Measurements from ENCODE around the gene OR2V1.
A peak's percentile ranks its signal among the peaks of the same experiment; 100 is the strongest.
"Not testable (repeated sequence)": the region's sequence is repeated elsewhere in the genome, so short reads cannot be mapped to it uniquely, and the experiment has no call there.

The OR2V1 gene, protein sequence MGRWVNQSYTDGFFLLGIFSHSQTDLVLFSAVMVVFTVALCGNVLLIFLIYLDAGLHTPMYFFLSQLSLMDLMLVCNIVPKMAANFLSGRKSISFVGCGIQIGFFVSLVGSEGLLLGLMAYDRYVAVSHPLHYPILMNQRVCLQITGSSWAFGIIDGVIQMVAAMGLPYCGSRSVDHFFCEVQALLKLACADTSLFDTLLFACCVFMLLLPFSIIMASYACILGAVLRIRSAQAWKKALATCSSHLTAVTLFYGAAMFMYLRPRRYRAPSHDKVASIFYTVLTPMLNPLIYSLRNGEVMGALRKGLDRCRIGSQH

DNA sequence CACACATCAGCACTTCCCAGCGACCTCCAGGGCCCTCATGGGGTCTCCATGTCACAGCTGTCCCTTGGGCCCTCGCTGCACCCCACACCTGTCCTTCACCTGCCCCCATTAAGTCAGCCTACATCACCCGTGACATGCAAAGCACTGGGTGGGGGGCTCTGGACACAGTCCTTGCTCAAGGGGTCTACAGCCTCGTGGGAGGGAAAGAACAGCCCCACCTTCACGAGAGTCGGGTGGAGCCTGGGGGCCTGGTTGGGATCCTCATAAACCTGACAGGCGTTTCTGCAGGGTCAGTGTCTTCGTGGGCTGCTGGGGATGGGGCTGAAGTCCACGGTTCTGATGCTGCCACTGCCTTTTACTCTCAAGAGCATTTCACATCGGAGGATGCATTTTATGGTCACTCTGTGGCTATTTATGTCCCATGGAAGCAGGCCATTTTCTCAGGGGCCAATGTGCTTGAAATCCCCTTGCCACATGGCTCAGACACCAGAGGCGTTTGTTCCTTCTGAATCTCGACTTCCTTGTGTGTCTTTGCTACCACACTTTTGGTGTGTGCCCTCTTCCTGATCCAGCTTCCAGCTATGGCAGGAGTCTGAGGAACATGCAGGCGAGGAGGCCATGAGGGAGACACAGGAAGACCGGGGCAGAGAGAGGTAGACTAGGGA lies at the start of gene OR2V1:
OR2V1 (minus strand) TSS at position 338 of the 665 bp plus-strand sequence. CDS start 5,865 bp downstream, outside the sequence.
- DNase-seq: no peak

DNA sequence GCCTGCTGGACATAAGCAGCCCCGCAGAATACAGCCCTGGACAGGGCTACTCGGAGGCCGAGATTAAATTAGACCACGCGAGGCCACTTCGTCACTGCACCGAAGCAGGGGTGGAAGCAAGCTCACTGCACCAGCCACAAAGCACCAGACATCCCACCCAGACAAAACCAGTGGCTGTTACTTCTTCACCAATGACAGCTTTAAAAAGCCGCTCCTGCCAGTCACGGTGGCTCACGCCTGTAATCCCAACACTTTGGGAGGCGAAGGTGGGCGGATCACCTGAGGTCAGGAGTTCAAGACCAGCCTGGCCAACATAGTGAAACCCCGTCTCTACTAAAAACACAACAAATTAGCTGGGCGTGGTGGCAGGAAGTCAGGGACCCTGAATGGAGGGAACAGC lies 46.6 kb upstream of the OR2V1 start:
- not testable (repeated sequence) for DNase-seq

DNA sequence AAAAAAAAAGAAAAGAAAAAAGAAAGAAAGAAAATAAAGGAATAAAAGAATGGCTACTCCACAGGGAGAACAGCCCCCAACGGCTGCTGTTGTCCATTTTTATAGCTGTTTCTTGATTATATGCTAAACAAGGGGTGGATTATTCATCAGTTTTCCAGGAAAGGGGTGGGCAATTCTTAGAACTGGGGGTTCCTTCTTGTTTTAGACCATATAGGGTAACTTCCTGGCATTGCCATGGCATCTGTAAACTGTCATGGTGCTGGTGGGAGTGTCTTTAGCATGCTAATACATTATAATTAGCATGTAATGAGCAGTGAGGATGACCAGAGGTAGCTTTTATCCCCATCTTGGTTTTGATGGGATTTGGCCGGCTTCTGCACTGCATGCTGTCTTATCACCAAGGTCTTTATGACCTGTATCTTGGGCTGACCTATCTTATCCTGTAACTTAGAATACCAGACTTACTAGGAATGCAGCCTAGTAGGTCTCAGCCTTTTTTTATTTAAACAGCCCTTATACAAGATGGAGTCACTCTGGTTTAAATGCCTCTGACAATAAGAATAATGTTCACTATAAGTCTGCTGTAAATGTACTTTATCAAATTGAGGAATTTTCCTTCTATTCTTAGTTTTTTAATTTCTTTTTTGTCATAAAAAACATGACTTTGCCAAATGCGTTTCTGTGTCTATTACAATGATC lies 45.4 kb upstream of the OR2V1 start:
- DNase-seq: peak; percentile 30

DNA sequence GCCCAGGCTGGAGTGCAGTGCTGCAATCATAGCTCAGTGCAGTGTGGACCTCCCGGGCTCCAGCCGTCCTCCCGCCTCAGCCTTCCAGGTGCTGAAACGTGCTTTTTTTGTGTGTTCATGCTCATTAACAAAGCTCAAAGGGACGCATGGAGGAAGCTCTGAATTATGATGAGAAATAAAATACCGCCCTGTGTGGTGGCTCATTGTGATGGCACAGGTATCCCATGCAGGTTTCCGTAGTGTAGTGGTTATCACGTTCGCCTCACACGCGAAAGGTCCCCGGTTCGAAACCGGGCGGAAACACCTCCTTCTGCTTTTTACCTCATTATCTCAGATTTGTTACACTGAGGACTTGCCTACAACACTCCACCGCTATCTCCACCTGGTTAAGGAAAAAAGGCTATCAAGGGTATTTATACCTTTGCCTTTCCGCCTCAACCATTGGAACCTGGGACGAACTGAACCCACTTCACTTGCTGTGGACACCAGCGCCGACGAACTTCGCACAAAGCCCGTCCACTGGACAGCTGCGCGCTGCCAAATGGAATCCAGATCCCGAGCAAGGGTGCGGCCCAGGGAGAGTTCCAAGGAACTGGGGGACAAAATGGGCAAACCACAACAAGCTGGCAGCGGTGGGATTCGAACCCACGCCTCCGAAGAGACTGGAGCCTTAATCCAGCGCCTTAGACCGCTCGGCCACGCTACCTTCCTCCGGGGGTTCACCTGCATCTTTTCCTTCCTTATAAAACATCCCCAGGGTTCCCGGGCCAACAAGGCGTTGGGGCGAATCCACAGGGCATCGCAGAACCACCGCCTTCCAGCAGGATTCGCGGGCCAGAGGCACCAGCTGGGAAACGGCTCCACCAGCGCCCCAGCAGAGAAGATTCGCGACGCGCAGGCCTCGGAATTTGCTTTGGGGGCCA lies 42.7 kb upstream of the OR2V1 start:
- DNase-seq: peak; percentile 88

DNA sequence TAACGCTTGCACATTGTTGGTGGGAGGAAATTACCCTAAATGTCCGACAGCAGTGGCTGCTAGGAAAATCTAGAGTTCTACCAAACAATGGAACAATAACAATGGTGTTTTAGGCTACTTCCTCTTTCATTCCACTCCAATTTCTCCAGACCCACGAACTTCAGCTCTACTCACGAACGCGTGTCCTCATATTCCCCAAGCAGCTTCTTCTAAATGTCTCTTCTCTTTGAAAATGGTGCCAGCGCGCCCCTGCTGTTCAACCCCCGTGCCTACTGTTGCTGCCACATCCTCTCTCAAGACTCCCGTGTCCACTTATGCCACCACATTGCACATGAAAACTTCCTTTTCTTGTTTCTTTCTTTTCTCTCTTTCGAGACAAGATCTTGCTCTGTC lies 42.1 kb upstream of the OR2V1 start:
- peak; percentile 70 for DNase-seq

DNA sequence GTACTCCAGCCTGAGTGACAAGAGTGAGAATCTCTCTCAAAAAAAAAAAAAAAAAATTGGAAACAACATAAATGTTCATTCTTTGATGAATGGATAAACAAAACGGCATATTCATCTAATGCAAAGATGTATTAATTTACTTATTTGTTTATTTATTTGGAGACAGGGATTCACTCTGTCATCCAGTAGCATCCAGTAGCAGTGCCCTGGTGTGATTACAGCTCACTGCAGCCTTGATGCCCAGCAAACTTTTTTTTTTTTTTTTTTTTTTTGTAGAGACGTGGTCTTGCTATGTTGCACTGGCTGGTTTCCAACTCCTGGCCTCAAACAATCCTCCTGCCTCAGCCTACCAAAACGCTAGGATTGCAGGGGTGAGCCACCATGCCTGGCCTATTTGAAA lies 40.8 kb upstream of the OR2V1 start:
- no peak for DNase-seq

DNA sequence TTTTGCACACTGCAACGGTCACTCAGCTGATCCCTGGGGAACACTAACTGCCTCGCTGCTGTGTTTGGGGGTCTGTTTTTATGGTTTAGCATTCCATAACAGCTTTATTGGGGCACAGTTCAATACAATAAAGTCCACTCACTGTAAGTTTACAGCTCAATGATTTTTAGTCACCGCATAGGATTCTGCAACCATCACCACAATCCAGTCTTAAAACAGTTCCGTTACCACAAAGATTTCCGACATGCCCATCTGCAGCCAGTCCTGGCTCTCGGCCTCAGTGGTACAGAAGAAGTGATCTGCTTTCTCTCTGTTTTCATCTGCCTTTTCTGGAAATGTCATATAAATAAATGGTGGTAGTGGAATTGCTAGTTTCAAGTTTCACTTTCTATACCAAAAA lies 40.0 kb upstream of the OR2V1 start:
- DNase-seq: no peak

DNA sequence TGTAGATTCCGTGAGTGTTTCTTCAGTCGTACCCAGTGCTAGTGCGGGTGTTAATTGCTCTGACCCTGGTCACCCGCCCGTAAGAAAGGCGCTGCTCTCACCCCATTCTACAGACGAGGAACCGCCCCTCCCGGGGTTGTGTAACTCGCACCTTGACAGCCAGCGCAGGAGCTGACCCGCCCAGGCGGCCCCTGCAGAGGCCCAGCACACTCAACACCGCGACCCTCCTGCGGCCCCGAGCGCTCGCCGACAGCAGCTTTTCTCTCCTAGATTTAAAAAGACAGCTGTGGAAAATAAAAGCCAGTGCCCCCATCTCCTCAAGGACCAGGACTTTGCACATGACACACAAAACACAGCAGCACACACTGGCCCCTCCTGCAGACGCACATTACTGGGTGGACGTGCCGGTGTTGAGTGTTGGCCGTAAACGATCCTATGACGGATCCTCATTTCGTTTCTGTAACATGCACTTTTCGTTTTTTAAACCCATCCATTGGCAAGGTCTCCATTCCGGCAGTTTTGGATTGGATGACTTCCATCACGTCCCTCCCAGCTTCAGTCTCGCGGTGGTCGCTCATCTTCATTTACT lies 39.4 kb upstream of the OR2V1 start:
- DNase-seq: no peak

DNA sequence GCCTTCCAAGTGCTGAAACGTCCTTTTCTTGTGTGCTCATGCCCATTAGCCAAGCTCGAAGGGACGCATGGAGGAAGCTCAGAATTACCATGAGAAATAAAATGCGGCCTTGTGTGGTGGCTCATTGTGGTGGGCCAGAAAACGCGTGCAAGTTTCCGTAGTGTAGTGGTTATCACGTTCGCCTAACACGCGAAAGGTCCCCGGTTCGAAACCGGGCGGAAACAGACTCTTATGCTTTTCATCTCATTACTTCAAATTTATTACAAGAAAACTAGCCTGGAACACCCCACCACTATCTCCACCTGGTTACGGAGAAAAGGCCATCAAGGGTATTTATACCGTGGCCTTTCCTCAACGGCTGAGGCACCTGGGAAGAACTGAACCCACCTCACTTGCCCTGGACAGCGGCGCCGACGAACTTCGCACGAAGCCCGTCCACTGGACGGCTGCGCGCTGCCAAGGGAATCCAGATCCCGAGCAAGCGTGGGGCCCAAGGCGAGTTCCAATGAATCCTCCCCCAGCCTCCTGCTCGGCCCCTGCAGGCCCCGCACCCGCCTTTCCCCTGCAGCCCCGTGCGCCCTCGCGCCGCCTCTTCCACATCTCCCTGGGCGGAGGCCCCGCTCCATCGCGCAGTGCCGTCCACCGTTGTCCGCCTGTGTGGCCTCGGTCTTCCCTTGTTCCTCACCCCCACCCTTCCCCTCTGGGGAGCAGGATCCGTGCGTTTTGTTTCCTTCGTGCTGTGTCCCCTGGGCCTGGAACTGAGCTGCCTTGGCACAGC lies 38.7 kb upstream of the OR2V1 start:
- peak; percentile 92 for DNase-seq

DNA sequence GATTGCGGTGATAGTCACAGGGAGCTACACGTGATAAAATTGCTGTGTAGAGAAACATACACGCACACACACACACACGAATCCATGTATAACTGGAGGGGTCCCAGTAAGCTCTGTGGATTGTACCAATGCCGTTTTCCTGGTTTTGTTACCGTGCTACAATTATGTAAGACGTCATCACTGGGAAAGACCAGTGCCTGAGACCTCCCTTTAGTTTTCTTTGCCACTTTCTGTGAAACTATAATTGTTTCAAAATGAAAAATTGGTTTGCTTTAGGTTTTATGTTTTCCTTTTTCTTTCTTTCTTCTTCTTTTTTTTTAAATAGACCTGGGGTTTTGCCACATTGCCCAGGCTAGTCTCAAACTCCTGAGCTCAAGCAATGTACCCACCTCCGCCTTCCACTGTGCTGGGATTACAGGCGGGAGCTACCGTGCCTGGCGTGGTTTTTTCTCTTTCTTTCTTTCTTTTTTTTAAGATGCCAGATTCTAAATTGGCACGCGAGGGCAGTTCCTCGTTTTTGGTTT lies 37.7 kb upstream of the OR2V1 start:
- no peak for DNase-seq

DNA sequence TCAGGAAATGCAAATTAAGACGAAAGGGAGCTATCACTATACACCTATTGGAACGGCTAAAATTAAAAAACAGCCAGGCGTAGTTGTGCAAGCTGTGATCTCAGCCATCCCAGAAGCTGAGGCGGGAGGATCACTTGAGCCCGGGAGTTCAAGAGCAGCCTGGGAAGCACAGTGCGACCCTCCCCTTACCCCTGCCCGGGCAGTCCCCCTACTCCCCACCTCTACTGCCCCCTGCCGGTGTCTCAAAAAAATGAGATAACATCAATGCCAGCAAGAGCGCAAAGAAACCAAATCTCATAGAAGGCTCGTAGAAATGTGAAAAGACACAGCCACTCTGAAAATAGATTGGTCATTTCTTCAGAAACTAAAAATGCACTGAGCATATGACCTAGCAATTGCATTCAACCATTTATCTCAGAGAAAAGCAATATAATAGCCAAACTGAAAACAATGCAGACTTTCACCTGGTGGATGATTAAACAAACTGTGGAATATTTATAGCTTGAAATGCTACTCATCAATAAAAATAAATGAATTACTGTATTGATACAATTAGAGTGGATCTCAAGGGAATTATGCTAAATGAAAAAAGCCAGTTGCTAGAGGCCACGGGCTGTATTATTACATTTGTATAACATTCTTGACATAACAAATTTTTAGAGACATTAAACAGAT lies 37.0 kb upstream of the OR2V1 start:
- peak; percentile 61 for DNase-seq

DNA sequence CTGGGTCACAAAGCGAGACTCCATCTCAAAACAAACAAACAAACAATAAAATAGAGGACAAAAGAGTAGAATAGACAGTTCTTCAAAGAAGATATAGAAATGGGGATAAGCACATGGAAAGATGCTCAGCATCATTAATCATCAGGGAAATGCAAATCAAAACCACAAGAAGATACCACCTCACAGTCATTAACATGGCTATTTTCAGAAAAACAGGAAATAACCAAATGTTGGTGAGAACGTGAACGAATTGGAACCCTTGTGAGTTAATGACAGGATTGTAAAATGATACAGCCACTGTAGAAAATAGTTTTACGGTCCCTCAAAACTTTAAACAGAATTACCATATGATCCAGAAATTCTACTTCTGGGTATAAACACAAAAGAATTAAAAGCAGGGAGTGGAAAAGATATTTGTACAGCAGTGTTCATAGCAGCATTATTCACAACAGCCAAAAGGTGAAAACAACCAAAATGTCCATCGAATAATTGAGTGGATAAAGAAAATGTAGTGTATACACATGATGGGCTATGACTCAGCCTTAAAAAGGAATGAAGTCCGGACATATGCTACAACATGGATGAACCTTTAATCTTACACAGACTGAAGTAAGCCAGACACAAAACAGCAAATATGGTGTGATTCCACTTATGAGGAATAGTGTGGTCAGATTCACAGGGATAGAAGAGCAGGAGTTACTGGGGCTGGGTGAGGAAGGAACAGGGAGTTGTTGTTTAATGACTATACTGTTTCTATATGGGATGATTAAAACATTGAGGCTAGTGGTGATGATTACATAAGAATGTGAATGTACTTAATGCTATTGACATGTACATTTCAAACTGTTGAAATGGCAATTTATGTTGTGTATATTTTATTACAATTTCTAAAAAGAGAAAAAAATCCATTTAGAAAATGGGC lies 36.1 kb upstream of the OR2V1 start:
- DNase-seq: no peak

DNA sequence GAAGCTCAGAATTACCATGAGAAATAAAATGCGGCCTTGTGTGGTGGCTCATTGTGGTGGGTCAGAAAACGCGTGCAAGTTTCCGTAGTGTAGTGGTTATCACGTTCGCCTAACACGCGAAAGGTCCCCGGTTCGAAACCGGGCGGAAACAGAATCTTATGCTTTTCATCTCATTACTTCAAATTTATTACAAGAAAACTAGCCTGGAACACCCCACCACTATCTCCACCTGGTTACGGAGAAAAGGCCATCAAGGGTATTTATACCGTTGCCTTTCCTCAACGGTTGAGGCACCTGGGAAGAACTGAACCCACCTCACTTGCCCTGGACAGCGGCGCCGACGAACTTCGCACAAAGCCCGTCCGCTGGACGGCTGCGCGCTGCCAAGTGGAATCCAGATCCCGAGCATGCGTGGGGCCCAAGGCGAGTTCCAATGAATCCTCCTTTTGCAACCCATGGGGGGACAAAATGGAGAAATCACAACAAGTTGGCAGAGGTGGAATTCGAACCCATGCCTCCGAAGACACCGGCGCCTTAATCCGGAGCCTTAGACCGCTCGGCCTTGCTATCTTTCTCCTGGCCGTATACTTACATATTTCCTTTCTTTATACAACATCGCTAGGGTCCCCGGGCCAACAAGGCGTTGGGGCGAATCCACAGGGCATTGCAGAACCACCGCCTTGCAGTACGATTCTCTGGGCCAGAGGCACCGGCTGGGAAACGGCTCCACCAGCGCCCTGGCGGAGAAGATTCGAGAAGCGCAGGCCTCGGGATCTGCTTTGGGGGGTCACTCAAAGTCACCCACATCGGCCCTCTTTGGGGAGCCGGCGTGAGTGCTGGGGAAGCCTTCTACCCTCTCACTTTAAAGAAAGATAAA lies 33.3 kb upstream of the OR2V1 start:
- peak; percentile 78 for DNase-seq

DNA sequence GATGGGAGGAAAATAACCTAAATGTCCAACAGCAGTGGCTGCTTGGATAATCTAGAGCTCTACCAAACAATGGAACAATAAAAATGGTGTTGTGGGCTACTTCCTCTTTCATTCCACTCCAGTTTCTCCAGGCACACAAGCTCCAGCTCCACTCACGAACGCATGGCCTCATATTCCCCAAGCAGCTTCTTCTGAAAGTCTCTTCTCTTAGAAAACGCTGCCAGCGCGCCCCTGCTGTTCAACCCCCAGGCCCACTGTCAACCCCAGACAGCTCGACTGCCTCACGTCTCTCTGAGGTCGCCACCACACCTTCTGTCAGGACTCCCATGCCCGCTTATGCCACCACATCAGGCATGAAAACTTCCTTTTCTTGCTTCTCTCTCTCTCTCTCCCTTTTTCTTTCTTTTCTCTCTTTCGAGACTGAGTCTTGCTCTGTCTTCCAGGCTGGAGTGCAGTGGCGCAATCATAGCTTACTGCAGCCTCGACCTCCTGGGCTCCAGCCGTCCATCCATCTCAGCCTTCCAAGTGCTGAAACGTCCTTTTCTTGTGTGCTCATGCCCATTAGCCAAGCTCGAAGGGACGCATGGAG lies 32.6 kb upstream of the OR2V1 start:
- DNase-seq: no peak

DNA sequence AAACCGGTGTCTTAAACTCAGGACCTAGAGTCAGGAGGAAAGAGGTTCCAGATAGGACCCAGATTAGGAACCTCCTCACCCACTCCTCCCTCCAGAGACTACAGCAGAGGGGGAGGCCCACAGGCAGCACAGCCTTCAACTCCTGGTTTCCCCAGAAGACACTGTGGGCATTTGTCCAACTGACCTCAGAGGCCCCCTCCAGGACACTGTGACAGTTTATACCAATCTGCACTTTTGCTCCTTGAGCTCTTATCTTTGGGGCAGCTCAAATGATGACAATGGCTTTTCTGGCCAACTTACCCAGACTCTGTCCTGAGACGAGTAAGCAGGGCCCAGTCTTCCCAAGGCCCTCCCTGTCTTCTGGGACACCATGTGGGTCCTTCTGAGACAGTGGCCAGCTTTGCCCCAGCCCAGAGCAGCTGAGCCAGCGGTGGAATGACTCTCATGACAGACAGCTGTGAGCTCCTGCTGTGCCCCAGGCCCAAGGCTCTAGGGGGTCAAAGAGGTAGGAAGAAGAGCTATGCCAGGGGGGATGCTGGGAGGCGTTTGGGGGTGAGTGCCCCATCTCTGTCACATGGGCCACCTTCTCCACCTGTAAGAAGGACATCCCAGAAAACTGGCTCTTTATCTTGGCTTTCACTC lies 30.7 kb upstream of the OR2V1 start:
- no peak for DNase-seq

DNA sequence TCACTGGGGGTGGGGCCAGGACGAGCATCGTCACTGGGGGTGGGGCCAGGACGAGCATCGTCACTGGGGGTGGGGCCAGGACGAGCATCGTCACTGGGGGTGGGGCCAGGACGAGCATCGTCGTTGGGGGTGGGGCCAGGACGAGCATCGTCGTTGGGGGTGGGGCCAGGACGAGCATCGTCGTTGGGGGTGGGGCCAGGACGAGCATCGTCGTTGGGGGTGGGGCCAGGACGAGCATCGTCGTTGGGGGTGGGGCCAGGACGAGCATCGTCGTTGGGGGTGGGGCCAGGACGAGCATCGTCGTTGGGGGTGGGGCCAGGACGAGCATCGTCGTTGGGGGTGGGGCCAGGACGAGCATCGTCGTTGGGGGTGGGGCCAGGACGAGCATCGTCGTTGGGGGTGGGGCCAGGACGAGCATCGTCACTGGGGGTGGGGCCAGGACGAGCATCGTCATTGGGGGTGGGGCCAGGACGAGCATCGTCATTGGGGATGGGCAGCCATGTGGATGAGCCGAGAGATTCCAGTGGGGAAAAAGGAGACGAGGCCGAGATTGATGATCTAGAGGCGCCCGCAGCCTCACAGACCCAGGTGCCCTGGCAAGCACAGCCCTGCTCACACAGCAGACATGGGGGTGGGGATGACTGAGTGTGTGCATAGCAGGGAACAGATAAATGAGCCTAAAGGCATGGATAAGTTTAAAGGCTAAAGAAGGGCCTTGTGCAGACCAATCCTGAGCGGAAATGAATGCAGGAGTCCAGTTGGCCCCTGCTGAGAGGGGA lies 30.0 kb upstream of the OR2V1 start:
- DNase-seq: peak; percentile 40
